Stimulated activated CD4-positive, alpha-beta T cell treated with anti-CD3 and anti-CD28 coated beads, Interleukin-12 subunit alpha, Interleukin-12 subunit beta, amount 100 ng/mL, for 4 hours (primary cell): ENCODE measurements around the gene KCNQ1.

Experiments
- DNase-seq: peaks from one replicate; pipeline ENCODE4 v3.0.0-alpha.2; 2020

The KCNQ1 gene

DNA sequence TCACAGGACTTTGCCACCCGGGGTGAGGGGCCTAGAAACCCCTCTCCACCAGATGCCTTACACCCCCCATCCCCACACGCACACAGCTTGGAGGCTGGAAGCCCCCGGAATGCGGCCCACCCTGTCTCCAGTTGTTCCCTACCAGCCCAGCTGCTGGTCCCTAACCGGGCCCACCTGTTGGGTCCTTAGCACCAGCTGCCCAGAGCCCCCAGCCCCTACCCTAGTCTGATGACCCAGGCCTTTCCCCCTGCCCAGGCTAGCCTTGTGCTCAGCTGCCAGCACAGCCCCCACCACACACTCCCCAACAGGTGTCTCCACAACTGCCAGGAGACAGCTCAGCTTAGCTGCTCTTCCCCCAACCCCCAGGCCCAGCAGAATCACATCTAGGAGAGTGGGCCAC lies 373.7 kb downstream of the KCNQ1 start:
- DNase-seq = no peak

DNA sequence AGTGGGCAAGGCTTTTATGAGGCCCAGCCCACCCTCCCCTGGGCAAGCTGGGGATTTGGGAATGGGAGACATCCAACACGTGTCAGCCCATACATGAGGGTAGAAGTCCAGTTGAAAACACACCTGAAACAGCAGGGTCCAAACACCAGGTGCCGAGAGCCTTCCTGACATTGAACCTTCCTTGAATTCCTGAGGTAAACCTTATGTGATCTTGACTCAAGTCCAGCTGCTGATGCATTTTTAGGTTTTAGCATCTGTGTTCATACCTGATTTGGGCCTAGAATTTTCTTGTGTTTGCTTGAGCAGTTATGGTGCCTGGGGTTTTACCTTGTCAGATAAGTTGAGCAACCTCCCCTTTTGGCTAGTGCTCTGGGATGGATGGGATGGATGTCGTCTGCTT lies 374.5 kb downstream of the KCNQ1 start:
- DNase-seq = no peak

DNA sequence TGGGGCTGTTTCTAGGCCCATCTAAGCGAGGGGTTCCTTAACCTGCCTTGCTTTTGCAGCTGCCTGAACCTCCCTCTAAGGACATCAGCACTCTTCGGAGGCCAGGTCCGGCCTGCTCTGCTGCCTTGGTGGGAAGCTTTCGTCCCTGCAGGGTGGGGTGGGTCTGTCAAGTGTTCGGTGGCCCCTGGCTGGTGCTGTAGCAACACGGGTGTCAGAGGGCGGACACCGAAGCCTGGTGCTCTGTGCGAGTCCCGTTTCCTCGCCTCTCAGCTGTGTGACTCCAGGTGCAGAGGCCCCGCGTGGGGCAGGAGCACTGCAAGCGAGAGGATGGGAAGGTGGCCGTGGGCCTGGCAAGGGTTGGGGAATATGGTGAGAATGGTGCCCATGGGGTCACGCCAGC lies 376.2 kb downstream of the KCNQ1 start:
- DNase-seq = no peak

DNA sequence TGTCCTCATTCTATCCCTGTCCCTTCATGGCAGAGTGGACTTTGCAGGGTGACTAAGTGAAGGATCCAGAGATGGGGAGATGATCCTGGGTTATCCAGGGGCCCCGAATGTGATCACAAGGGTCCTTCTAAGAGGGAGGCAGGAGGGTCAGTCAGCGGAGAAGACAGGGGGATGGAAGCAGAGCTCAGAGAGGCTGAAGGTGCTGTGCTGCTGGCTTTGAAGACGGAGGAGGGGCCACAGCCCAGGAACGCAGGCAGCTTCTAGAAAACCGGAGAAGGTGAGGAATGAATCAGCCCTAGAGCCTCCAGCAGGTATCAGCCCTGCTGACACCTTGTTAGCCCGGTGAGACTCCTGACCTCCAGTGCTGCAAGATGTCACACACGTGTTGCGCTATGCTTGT lies 377.1 kb downstream of the KCNQ1 start:
- DNase-seq = no peak

DNA sequence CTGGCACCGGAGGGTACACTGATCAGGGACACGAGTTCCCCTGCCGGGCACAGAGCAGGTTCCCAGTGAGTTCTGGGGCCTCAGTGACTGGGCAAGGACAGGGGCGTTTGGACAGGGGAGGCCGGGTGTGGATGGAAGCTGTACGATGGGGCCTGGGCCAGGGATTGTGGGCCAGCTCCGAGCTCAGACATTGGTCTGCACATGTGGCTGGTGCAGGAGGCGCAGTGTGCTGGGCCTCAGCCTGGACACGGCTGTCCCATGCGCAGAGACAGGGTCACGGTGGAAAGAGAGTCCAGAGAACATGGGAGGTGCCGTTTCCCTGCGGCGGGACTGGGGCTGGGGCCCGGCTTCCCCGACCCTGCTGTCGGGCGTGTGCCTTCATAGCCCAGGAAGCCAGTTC lies 380.0 kb downstream of the KCNQ1 start:
- no peak for DNase-seq

DNA sequence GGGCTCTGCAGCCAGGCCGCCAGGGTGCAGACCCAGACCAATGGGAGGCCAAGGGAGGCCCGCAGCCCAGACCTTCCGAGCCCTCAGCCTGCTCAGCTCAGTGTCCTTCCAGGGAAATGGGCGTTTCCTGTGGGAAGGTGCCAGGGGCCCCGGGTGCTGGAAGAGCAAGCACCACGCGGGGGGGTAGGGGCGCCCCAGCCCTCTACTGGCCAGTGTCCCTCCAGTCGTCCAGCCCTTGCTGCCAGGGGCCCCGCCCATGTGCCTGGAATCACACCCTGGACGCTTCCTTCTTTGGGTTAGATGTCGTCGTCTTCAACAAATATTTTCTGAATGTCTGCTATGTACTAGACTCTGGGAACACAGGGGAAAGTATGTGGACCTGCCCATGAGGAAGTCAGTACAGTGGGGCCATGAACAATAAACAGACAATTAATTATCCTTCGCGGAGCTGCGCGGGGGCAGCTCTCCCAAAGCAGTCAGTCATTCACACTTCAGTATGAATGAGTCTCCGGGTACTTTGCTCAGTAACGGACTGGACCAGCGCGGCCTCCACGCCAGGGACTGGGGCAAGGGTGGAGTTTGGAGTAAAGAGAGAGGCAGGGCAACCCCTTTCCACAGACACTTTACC lies 380.6 kb downstream of the KCNQ1 start:
- DNase-seq = no peak

DNA sequence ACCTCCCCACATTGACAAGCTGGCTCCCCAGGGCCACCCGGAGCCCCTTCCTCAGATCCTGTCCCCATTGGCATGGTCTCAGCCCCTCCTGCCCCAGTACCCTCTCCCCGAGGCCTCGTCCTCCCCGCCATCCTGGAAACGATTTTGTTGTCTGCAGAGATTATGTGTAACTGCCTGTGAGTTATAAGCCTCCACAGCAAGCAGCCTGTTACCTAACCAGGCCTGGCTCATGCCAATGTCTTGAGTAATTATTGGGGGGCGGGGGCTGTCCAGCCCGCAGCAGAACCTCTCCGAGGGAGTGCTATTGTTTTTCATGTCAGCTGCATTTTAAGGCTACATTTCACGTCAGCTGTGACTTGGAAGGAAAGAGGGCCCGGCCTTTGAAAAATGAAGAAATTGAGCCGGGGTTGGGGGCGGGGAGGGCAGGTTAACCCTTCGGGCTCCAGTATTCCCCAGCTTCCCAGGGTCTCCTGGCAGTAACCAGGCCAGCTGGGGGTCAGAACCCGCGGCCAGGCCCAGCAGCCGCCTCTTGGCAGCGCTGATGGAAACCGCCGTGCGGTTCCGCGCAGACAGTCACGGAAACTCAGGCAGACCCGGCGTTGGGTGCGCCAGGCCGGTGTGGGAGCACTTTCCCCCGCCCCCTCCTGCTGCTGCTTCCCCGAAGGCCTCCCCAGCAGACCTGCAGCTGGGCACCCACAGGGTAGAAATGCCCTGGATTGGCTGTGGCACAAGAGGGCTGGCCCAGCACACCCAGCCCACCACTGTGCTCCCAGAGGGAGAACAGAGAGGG lies 381.3 kb downstream of the KCNQ1 start:
- DNase-seq = no peak

DNA sequence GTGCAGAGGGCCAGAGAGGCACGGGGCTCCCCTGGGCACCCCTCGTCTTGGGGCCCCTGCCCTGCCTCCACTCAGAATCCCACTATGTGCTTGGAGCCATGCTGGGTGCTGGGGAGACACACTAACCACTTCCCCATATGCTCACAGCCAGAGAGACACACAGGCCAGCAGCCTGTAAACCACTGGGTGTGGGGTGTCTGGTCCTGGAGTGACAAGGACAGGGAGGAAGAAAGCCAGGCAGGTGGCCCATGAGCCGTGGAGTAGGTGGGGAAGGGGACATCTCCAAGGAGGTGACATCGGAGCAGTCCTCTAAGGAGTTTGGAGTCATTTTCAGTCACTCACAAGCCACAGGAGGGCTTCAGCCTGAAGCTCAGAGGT lies 381.9 kb downstream of the KCNQ1 start:
- no peak for DNase-seq

DNA sequence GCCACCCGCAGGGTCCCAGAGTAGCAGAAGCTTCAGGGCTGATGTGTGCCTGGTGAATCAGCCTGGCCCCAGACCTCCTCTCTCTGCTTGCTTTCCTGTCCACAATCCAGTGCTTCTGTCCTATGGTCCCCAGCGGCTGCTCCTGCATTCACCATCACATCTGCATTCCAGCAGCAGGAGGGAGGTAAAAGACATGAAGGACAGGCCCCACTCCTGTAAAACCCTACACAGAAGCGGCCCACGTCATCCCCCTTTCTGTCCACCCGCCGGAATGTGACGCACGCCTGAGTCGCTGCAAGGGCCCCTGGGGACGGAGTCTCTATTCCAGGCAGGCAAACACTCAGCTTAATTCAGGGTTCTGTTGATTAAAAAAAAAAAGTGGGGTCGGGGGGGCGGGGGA lies 382.4 kb downstream of the KCNQ1 start:
- no peak for DNase-seq

DNA sequence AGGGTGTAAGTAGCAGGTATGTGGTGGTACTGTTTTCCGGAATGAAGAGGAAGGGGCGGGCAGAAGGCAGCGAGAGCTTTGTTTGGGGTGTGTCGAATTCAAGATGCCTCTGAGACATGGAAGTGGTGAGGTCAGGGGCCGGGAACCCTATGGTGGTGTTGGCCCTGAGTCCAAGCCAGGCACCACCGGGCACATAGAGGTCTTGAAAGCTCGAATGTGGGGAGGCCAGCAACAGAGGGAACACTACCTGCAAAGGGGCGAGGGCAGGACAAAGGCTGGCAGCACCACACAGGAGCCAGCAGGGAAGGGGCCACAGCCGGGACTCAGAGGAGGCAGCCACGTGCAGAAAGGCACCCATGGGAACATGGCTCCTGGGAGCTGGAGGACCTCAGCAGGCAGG lies 383.0 kb downstream of the KCNQ1 start:
- no peak for DNase-seq

DNA sequence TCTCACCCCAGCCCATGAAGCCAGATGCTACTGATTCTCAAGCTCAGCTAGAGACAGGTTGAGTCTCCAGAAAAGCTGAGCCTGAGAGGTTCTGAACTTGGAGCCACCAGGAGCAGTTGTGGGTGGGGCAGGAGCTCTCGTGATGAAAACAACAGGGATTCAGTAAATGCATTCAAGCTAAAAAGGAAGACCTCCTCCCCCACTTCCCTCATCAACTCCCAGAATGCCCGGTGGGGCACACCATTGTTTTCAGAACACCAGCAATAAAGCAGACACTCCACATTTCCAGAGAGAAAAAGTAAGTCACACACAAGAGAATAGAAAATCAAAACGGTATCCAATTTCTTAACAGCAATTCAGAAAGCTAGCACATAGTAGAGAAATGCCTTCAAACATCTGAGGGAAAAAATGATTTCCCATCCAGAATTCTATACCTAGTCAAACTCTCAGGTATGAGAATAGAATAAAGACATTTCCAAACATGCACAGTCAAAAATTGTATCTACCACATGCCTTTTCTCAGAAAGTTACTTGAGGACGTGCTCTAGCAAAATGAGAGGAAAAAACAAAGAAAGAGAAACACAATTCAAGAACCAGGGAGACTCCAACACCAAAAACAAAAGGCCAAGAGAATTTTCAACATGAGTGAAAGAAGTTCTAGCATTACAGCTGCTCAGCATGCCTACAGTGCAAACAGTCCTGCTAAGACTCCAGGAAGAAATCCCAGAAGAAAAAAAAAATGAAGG lies 383.9 kb downstream of the KCNQ1 start:
- no peak for DNase-seq

DNA sequence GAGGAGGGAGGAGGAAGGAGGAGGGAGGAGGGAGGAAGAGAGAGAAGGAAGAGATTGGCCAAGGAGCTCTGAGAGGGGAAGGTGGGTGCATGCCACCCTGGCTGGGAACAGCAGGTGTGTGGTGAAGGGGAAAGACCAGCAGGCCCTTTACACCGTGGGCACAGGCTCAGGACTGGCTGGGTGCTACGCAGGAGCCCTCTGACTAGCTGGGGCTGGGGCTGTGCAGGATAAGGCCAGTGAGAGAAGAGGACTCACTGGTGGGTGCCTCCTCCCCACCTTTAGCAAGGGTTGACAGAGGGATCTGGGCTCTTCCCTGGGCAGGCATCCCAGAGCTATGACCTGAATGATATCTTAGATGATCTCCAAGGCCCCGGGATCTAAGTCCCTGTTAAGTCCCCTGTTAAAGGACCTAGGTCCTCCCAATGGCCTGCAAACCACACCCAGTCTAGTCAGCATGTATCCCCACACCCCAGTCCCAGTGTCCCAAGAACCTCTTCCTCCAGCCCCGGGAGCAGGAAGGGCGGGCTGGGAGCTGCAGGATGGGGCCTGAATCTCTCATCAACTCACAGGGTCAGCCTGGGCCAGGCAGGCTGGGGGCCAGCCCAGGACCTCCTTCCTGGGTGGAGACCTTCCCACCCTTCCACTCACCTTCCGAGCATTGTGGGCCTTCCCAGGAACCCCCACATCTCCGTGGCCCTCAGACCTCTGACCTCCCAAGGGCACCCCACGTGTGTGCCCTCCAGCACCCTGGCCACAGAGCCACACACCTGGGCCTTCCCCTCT lies 385.4 kb downstream of the KCNQ1 start:
- DNase-seq = no peak

DNA sequence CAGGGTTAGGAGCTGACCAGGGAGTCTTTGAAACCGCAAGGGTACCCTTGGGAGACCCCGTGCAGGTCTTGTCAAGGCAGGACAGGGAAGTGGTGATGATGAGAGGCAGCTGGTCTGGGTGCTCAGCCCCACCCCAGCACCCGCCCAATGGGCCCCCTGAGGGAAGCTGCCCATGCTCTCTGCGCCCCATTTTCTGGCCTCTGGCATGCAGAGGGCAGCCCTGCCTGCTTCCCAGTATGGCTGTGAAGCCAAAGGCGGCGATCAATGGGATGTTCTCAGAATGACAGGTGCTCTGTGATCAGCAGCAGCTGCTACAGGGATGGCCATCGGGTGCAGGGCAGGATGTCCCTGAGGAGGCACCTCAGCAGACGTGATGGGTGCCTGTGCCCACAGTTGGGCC lies 386.1 kb downstream of the KCNQ1 start:
- no peak for DNase-seq

DNA sequence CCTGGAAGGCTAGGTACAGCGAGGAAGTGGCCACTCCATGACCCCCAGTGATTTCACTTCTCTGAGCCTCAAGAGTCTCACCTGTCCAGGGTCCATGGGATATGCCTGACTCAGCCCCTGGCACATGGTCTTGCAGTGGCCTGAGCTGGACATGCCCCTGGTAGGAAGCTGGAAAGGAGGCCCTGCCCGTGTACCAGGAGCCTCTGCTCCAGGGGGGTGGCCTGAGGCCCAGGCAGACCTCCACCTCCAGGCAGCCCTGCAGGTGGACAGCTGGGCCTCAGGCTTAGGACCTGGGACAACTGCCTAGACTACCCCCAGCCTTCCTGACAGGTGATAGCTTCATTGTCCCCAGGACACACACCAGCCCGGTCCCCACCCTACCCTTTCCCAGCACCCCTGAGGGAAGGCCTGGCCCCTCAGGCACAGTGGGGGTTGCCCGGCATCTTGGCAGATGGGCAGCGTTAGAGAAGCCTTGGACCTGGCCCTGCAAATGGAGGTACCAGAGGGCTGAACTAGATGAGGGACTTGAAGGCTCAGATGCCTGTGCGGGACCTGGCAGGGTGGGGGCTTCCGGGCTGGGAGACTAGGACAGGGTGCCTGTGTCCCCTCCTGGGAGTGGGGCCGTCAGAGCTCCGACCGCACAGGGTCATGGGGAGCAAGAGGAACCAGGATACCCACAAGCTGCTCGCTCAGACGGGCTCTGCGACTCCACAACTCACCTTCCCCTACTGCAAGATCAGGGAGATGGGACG lies 387.1 kb downstream of the KCNQ1 start:
- DNase-seq = no peak

DNA sequence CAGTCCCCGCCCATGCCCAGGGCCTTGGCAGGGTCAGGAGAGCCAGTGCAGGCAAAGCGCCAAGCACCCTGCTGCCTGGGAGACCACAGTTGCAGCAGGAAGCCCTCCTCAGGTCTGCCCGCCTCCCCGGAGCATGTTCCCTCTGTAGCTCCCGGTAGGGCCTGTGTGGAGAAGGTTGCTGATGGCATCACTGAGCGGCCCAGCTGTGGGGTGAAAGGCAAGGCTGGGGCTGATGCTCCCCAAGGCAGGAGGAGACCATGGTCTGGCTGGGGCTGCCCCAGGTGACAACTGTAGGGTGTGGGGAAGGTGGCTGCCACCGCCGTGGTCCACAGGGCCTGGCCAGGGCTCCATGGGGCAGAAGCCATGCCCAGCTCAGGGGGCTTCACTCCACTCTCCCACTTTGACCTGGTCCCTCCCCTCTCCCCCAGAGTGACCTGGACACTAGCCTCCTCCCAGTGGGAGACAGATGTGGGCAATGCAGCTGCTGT lies 387.8 kb downstream of the KCNQ1 start:
- DNase-seq = no peak

DNA sequence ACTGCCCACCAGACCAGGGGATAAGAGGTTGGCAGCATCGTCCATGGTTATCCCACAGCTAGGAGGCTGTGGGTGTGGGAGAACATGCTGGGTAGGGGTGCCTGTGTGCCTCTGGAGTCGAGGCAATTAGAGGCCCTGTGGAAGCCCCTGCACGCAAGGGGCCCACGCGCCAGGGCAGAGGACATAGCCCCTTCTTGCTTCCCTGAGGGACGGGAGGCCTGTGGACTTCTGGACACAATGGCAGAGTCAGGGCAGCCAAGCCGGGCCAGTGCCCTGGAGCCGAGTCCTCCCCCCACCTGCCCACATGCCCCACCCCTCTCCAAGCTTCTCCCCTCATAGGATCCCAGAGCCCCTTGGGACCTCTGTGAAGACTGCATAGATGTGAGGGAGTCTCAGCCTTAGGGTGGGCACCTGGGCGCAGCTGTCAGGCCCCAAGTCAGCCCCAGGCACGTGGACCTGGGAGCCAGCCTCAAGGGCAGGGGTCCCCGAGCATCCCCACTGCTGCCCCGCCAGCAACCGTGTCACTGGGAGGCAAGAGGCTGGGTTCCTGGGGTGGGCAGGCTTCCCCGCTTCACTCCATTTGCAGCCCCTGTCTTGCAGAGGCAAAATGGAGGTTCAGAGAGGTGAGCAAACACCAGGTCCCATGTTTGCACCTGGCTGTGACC lies 388.4 kb downstream of the KCNQ1 start:
- no peak for DNase-seq

DNA sequence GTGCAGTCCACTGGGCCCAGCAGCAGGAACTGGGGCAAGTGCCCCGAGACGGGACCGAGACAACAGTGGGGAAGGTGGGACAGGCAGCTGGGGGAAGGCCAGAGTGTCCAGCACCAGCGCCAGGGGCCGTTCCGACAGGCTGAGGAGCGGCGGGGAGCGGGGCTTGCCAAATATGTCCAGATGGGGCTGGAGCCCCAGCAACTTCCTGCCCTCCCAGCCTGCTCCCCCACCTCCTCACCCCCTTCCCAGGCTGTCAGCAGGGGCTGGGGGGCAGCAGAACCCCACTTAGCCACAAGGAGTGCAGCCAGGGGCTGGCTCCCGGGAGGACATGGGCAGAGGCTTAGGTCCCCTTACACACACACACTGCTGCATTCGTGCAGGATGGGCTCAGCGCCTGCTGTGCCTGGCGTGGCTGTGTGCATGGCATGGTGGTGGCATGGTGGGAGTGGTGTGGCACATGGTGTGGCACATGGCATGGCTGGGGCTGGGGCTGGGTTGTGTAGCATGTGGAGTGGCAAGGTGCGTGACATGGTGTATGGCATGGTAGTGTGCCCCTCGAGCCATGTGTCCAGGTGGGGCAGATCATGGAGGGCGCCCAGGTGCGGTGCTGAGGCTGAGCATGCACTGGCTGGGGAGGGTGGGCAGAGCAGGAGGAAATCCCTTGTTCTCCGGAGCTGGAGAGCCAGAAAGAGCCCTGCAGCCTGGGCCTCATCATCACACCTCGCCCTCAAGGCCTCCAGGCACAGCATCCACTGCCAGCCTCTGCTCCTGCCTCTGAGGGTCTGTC lies 389.1 kb downstream of the KCNQ1 start:
- DNase-seq = no peak

DNA sequence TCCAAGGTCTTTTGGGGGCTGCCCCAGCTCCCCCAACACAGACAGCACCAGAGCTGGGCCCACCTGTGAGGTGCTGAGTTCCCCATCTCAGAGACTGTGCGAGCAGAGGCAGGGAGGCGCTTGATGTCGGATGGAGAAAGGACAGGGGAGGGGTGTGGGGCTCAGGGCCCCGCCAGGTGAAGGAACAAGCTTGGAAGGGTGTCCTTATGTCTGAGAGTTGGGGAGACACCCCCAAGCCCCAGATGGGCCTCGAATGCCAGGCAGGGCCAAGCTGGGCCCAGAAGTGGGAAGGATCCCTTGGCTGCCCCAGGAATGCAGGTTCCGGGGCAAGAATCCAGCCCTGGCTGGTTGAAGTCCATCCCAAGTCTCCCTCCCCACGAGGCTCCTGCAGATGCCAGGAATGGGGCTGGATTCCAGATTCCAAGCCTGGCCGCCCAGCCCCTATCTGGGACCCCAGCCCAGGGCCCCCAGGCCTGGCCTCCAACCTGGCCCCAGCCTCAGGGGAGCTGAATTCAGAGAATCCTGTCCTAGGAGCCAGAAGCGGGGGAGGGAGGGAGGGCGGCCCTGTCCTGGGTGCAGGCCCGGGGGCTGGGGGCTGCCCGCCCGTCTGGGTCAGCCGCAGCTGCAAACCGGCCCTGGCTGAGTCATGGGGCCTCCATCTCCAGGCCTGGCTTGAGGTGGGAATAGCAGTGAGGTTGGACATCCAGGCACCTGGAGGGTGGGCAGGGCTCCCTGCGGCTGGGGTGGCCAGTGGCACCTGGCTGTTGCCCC lies 389.9 kb downstream of the KCNQ1 start:
- DNase-seq = no peak

DNA sequence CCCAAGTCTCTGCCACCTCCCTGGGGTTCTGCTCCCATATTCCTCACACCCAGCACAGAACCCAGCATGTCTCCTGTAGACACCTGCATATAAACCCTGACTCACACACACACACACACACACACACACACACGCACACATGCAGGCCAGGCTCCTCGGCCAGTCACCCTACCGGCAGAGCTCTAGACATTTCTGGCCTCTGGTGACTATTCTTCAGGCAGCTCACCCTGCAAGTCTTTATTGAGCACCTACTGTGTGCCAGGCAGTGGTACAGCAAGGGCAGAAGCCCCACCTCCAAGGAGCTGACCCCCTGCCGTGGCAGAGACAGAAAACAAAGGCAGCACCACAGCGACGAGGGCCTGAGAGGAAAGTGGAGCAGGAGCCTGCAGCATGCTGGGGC lies 390.5 kb downstream of the KCNQ1 start:
- no peak for DNase-seq

DNA sequence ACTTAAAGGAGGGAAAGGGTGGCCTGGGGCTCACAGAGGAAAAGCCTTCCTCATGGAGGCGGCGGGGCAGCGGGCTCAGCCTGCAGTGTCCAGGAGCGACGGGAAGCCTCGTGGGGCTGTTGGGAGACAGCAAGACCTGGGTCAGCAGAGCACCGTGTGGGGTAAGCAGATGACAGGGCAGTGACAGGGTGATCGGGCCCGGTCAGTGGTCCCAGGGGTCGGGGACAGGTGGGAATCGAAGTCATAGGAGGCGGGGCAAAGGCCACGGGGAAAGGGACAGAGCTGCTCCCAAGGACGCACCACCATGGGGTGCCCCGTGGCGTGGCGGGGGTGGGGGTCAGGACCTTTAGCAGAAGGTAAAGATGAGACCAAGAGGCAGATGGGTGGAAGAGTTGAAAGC lies 390.9 kb downstream of the KCNQ1 start:
- no peak for DNase-seq
